Left renal cortex interstitium (tissue), 4 donors: Measurements from ENCODE around the gene ANKRD42. TPM values are rescaled to one million over a fixed set of nuclear protein-coding genes. Genes with fewer than 3 reads are reported as not detected.

Source experiments
- DNase-seq, 4 donors: peaks; one replicate each; pipeline ENCODE4 v3.0.0-alpha.2; 2013; ENCODE audit warnings: low read depth in 4 of 4, low spot score in 2 of 4, missing footprints in 1 of 4
- polyA plus RNA-seq, 4 donors: library from polyadenylated mRNA; unstranded; fragments of 120-200 nt; gene quantifications; one replicate each; pipeline ENCODE4 v1.2.1, GENCODE V29; 2013; ENCODE audit not compliant: insufficient read length in 4 of 4

The ANKRD42 gene
- polyA plus RNA-seq, 4 donors: 16.5 to 20.3 (median 17.4) TPM

DNA sequence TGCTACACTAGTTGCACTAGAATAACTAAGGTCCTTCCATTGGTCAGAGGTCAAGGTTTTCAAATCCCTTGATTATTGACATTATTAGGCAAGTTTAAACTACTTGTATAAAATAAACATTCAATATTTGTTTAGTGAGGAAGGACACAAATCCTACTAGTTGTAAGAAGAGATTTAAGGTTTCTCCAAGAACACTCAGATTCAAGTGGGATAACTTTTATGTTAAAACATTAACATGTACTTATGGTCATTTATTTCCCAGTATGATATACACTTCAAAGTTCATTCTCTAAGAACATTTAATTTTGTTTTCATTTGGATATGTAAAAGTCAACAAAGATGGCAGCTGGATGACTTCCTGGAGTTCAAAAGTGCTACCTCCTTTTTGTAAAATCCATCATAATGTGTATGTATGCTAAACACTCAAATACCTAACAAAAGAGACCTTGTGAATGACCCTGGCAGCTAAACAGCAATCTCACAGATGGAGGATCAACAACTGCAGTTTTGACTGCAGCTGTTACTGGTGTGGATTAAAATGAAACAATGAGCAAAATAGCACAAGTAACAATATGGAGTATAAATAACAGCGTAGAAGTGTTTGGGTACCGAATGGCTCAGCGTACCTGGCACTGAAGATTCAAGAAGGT, 91.1 kb downstream of the ANKRD42 start:
- peak in 3 of 4 donors; percentile 12 to 52 (median 18) for DNase-seq

DNA sequence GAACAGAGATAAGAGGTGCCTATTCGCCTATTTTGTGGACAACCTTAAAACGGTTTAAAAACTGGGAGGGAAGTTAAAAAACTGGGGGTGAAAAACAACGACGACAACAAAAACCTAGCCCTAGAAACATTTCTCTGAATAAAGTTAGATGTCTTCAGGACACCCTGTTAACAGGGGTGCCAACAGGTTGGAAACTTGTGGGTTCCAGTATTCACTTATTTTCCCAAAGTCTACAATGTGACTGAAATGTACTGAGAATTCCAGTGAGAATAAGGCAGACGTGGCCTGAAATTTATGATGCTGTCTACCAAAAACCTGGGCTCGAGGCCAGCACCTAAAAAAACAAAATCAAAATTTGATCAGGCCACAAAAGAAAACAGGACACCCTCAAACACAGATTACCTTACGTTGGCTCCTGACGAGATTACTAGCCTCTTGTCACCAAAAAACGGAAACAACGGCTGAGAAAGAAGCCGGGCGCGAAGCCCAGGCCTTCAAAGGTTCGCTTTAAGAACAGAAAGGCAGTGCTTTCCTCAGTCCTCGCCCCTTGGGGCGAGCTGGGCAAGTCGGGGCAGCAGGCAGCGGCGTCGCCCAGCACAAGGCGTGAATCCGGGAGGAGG, 91.7 kb downstream of the ANKRD42 start:
- DNase-seq: peak in 2 of 4 donors; percentile 33 to 55

DNA sequence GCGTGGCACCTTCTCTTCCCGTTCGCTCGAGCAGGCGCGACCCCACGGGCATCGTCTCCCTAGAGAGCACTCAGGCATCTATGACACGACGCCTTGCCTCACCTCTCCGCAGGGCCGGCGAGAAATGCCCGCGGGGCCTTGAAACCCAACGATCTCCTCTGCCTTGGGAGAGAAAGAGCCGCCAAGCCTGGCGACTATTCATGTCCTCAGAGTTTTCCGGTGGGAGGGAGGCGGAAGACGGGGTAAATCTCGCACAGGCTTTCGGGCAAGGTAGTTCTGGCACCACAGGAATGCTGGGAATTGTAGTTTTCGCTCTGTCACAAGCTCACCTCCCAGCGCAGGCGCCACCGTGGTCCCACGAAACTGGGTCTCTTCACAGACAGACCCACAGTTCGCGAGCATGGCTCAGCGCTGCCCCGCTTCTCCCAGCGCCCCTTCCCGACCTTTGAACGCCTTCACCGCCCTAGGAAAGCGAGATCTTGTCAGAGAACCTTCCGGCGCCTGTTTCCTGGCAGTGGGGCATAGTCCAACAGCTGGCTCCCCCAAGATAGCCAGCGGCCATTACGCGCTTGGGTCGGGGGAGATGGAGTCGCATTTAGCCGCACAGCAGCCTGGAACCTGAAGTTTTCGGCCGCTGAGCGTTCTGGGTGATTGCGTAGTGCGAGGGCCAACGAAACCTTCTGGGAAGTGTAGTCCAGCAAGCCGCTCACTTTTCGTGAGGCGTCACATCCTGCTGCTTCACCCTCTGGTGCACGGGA, 92.4 kb downstream of the ANKRD42 start, which contains the start of gene CCDC90B:
Gene CCDC90B, minus strand, starts transcription at position 597 of the 758 bp plus-strand sequence. Its CDS starts 395 bp downstream, at position 202.
- DNase-seq: peak; percentile 97 to 99 (median 98)

DNA sequence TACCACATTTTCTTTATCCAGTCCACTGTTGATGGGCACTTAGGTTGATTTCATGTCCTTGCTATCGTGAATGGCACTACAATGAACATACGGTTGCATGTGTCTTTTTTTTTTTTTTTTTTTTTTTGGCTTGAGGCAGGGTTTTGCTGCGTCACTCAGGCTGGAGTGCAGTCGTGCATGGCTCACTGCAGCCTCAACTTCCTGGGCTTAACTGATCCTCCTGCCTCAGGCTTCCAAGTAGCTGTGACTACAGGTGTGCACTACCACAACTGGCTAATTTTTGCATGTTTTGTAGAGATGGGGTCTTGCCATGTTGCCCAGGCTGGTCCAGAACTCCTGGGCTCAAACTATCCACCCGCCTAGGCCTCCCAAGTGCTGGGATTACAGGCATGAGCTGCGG, 94.1 kb downstream of the ANKRD42 start:
- DNase-seq: no peak

DNA sequence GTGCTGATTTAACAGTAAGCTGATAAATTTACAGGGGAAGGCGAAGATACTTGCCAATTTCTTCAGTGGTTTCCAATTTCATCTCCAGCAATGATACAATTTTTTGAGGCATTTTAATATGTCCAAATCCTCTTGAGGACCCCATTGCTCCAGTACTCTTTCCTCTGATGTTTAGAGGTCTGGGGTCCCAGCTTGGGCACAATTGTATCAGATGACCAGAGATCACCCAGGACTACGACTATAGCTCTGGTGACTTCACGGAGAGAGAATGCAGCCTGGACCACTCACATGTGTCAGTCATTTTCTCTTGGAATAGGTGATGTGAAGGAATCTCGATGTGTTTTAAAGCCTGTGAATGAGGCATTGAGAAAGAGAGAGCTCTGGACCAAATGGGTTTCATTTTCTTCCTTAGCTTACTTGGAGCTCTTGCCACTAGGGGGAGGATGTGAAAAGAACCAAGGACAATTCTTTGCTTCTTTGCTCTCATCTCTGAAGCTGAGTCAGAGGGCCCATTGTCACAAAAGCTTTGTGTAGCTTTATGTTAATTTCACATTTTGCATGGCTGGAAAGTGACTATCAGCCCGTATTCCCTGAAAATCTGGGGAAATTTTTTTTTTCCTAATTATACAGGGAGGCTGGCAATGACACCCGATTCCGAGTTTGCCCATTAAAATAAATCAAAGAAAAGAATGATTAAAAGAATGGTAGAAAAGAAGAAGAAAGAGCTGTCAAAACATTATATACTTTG, 99.4 kb downstream of the ANKRD42 start:
- DNase-seq: peak in 2 of 4 donors; percentile 21 to 57

DNA sequence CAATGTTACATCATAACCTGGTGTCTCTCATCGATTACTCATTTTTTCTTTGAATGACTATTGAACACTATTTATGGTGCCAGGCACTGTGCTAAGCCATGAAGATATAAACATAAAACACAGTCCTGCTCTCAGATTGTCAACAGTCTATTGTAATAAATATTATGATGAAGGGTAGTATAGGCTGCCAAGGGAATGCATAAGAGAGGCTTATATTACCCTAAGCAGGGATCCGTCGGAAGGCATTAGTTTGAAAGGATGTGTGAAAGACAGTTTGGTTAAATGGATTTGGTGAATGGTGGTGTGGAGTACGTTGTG, 99.9 kb downstream of the ANKRD42 start:
- no peak for DNase-seq

DNA sequence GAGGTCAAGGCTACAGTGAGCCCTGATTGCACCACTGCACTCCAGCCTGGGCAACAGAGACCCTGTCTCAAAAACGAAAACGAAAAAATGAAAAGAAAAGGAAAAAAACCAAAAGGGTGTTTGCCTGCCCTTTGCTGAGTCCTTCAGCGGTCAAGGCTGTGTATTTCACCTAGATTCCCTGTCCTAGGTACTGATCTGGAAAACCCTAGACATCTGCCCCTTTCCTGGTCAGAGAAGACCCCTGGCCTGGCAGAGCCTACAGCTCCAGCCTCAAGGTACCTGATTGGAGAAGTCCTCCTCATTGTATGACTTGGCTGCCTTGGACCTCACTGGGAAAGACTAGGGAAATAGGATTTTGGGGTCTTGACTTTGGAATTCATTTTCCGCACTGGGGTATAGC, 100.7 kb downstream of the ANKRD42 start:
- no peak for DNase-seq

Other genes with a start within 250 kb of the ANKRD42 start
- 1 to 10 TPM; 8.2 to 8.9 (median 8.4) TPM for gene RAB30, start 121.8 kb upstream of the ANKRD42 start, polyA plus RNA-seq
- 10 to 100 TPM; 60.8 to 84.4 (median 74.6) TPM for gene PCF11, start 36.6 kb upstream of the ANKRD42 start, polyA plus RNA-seq
- gene CCDC90B, start 92.7 kb downstream of the ANKRD42 start, polyA plus RNA-seq: 10 to 100 TPM; 75.9 to 97.2 (median 86.3) TPM